Smooth muscle cell (in vitro differentiated cells): ENCODE data around the gene GINM1. TPM values are rescaled to one million over a fixed set of nuclear protein-coding genes. Genes with fewer than 3 reads are reported as not detected.

Experiments used
- DNase-seq: peaks from one replicate; lab custom pipeline; 2025; ENCODE audit not compliant: unreplicated experiment; lab: John Stamatoyannopoulos, UW
- H2AFZ ChIP-seq: fragments of 200-600 bp; sonication (generic); 2 replicates; pipeline ENCODE4 v1.6.0; 2016; ENCODE audit warnings: antibody characterized with exemption, low read depth, mild to moderate bottlenecking
- H3F3A ChIP-seq: fragments of 200-600 bp; sonication (generic); 2 replicates; pipeline ENCODE4 v1.6.0; 2017; ENCODE audit warnings: antibody characterized with exemption, low read depth
- H3K27ac ChIP-seq: fragments of 200-600 bp; sonication (generic); 2 replicates; pipeline ENCODE4 v1.5.1; 2016; ENCODE audit warnings: low read depth, mild to moderate bottlenecking
- H3K27me3 ChIP-seq: fragments of 200-600 bp; sonication (generic); 2 replicates; pipeline ENCODE4 v1.6.1; 2016; ENCODE audit warnings: low read depth, mild to moderate bottlenecking
- H3K36me3 ChIP-seq: fragments of 200-600 bp; sonication (generic); 2 replicates; pipeline ENCODE4 v1.5.1; 2016; ENCODE audit warnings: low read depth
- H3K4me1 ChIP-seq: fragments of 200-600 bp; sonication (generic); 2 replicates; pipeline ENCODE4 v1.5.1; 2016; ENCODE audit warnings: low read depth
- H3K4me2 ChIP-seq: fragments of 200-600 bp; sonication (generic); 2 replicates; pipeline ENCODE4 v1.6.0; 2016; ENCODE audit warnings: mild to moderate bottlenecking
- H3K4me3 ChIP-seq: fragments of 200-600 bp; sonication (generic); 2 replicates; pipeline ENCODE4 v1.5.1; 2016; ENCODE audit warnings: mild to moderate bottlenecking
- H3K79me2 ChIP-seq: fragments of 200-600 bp; sonication (generic); 2 replicates; pipeline ENCODE4 v1.6.0; 2016; ENCODE audit warnings: low read depth, mild to moderate bottlenecking
- H3K9ac ChIP-seq: fragments of 200-600 bp; sonication (generic); 2 replicates; pipeline ENCODE4 v1.6.0; 2016; ENCODE audit warnings: low read depth
- H3K9me3 ChIP-seq: fragments of 200-600 bp; sonication (generic); replicated peaks from 2 replicates; pipeline ENCODE4 v1.5.1; 2016; ENCODE audit warnings: low read depth
- H4K20me1 ChIP-seq: fragments of 200-600 bp; sonication (generic); 2 replicates; pipeline ENCODE4 v1.6.0; 2016; ENCODE audit warnings: low read depth
- WGBS: methylation state at CpG from one replicate; pipeline ENCODE4 v1.1.7; 2016; ENCODE audit warnings: low lambda C conversion rate; 5-methylcytosine and 5-hydroxymethylcytosine counted together
- polyA plus RNA-seq: library from polyadenylated mRNA; unstranded; fragments of >200 nt; fragmentation: Nextera tagmentation; extraction: Ambion mirVana; gene quantifications from 2 replicates; pipeline ENCODE4 v1.2.1, GENCODE V29; 2016
- total RNA-seq: library from RNA; depleted of rRNA; stranded (reverse); fragments of >200 nt; gene quantifications from 2 replicates; pipeline ENCODE4 v1.2.3, GENCODE V29; 2014
- TF ChIP-seq, protein P1 (sequence below): fragments of 200-600 bp; sonication (generic); IDR thresholded peaks from 2 replicates; pipeline ENCODE4 v1.5.1; 2017; ENCODE audit warnings: borderline replicate concordance, mild to moderate bottlenecking, antibody characterized with exemption; ENCODE audit not compliant: insufficient read depth, poor library complexity, severe bottlenecking

Gene GINM1, protein sequence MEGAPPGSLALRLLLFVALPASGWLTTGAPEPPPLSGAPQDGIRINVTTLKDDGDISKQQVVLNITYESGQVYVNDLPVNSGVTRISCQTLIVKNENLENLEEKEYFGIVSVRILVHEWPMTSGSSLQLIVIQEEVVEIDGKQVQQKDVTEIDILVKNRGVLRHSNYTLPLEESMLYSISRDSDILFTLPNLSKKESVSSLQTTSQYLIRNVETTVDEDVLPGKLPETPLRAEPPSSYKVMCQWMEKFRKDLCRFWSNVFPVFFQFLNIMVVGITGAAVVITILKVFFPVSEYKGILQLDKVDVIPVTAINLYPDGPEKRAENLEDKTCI
- total RNA-seq = 48.0 and 52.6 TPM in 2 replicates
- polyA plus RNA-seq = 45.9 and 46.8 TPM in 2 replicates

DNA sequence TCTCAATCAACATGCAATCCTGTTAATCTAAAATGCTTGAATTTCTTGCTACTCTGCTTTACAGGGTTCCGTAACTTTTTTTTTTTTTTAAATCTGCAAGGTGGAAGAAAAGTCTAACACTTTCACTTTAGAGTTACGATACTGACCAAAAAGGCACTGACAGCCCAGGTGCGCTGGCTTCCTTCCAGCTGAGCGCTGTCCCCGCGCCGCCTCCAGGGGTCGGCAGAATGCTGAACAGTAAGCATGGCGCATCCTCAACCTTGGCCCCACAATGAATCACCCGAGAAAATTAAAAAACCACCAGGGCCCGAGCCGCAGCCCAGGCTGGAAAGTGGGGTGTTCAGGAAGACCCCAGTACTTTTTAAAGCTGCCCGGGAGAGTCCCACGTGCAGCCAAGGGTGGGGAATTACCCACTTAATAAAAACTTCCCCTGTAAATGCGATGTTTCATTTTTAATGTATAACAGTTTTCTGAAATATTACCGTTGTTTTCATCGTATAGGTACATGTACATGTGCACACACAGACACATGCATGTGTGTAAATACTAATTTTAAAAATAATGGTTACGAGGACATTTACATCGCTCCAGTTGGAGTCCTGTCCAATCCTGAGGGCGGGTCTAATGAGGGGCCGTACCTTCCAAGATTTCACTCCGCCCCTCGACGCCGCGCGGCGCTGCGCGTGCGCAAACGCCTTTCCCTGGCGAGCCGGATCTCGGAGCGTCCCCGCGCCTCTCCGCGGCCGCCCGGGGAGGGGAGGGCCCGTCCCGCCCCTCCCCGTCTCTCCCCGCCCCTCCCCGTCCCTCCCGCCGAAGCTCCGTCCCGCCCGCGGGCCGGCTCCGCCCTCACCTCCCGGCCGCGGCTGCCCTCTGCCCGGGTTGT is at the start of gene GINM1:
GINM1 (plus strand) TSS at position 849 of the 883 bp plus-strand sequence. CDS start 40 bp downstream, outside the sequence.
- H2AFZ ChIP-seq = peak within 1 kb of the TSS; percentile 99
- peak within 1 kb of the TSS; percentile 94 for H3K4me3 ChIP-seq
- peaks cover 35% of the 10 kb centered on the region for H3K79me2 ChIP-seq
- DNase-seq = peak; percentile 88
- H3K27ac ChIP-seq = peak within 1 kb of the TSS; percentile 75
- H3K4me1 ChIP-seq = peaks cover 10% of the 10 kb centered on the region
- 1% methylated on average over 41 of the region's 59 CpGs for WGBS
- H3K9me3 ChIP-seq = no peaks in the 10 kb centered on the region
- no peaks in the 10 kb centered on the region for H3K36me3 ChIP-seq
- no peaks in the 10 kb centered on the region for H3K27me3 ChIP-seq
- H3K9ac ChIP-seq = peak within 1 kb of the TSS; percentile 90
- H4K20me1 ChIP-seq = peaks cover 36% of the 10 kb centered on the region
- H3F3A ChIP-seq = no peaks in the 10 kb centered on the region
- H3K4me2 ChIP-seq = peak within 1 kb of the TSS; percentile 99
- TF ChIP-seq, protein P1, sequence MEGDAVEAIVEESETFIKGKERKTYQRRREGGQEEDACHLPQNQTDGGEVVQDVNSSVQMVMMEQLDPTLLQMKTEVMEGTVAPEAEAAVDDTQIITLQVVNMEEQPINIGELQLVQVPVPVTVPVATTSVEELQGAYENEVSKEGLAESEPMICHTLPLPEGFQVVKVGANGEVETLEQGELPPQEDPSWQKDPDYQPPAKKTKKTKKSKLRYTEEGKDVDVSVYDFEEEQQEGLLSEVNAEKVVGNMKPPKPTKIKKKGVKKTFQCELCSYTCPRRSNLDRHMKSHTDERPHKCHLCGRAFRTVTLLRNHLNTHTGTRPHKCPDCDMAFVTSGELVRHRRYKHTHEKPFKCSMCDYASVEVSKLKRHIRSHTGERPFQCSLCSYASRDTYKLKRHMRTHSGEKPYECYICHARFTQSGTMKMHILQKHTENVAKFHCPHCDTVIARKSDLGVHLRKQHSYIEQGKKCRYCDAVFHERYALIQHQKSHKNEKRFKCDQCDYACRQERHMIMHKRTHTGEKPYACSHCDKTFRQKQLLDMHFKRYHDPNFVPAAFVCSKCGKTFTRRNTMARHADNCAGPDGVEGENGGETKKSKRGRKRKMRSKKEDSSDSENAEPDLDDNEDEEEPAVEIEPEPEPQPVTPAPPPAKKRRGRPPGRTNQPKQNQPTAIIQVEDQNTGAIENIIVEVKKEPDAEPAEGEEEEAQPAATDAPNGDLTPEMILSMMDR = peak; percentile 49

DNA sequence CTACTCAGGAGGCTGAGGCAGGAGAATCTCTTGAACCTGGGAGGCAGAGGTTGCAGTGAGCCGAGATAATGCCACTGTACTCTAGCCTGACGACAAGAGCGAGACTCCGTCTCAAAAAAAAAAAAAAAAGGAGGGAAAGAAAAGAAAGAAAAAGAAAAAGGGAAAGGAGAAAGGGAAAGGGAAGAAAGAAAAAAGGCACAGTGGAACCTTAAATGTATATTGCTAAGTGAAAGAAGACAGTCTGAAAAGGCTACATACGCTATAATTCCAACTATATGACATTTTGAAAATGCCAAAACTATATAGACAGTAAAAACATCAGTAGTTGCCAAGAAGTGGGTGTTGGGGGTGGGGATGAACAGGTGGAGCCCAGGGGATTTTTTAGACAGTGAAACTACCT is 36.5 kb upstream of the GINM1 start:
- Histone ChIP-seq H2AFZ (no peak overlapping the region), H3K27ac (no peak overlapping the region), H4K20me1 (peaks cover 43% of the 10 kb centered on the region), H3K9ac (no peak overlapping the region), H3K9me3 (no peaks in the 10 kb centered on the region), H3K4me3 (no peak overlapping the region), H3K36me3 (peaks cover 32% of the 10 kb centered on the region), H3K27me3 (no peaks in the 10 kb centered on the region), H3K79me2 (peaks cover 10% of the 10 kb centered on the region), H3K4me2 (no peak overlapping the region), H3K4me1 (no peaks in the 10 kb centered on the region), H3F3A (no peaks in the 10 kb centered on the region)
- DNase-seq = no peak
- WGBS = 94% methylated on average over 4 of the region's 5 CpGs
- TF ChIP-seq, protein P1 = no peak

DNA sequence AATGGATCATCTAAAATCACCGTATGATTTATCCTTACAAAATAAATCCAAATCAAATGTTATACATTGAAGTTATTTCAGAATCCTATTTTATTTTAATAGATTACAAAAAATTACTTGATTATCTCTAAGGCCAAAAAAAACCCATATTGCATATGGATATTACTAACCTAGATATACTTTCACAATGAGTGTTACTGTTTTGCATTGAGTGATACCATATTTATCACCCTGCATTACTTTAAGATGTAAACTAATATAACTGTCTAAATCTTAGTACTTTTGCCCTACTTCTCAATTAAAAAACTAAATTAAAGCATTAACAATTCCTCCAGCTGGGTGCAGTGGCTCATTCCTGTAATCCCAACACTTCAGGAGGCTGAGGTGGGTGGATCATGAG is 31.4 kb upstream of the GINM1 start:
- TF ChIP-seq, protein P1 = no peak
- H3K27me3 ChIP-seq = no peaks in the 10 kb centered on the region
- no peaks in the 10 kb centered on the region for H3F3A ChIP-seq
- H2AFZ ChIP-seq = no peak overlapping the region
- H3K79me2 ChIP-seq = peaks cover 26% of the 10 kb centered on the region
- peaks cover 48% of the 10 kb centered on the region for H4K20me1 ChIP-seq
- DNase-seq = no peak
- H3K9ac ChIP-seq = no peak overlapping the region
- H3K4me2 ChIP-seq = no peak overlapping the region
- H3K4me1 ChIP-seq = no peaks in the 10 kb centered on the region
- 100% methylated on average over 1 of the region's 1 CpG for whole genome bisulfite sequencing
- H3K27ac ChIP-seq = no peak overlapping the region
- H3K36me3 ChIP-seq = peaks cover 35% of the 10 kb centered on the region
- no peak overlapping the region for H3K4me3 ChIP-seq
- no peaks in the 10 kb centered on the region for H3K9me3 ChIP-seq
